ENCODE data around the gene WDR89. TPM values are rescaled to one million over a fixed set of nuclear protein-coding genes. Genes with fewer than 3 reads are reported as not detected.

The WDR89 gene
- total and polyA plus RNA-seq, 4 donors = 7.0 to 17.9 (median 8.7) TPM

DNA sequence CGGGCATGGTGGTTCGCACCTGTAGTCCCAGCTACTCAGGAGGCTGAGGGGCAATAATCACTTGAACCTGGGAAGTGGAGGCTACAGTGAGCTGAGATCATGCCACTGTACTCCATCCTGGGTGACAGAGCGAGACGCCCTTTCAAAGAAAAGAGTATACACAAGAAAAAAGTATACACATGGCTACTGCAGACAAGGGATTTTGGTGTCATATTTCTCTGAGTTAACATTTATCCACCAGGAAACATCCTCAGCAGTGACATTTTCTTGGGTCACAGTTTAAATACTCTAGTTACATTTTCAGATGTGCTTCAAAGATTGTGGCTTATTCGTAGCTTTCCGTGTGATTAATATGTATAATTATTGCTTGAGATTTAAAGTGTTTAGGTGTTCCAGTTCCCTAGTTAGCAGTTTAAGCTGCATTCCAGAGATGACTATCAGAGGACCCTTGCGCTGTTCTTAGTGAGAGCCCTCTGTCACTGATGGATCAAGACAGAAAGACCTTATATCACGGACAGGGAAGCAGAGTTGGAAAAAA lies 93.8 kb downstream of the WDR89 start:
- 70 to 77% methylated on average over 8 of the region's 8 CpGs for WGBS, 2 donors
- H3K27ac ChIP-seq (ENCODE audit: low read depth in 1 of 2, low read length in 1 of 2) = no peak overlapping the region
- no peak for ATAC-seq (ENCODE audit: insufficient read depth, low FRiP score)

More for the DNA sequence above, 93.8 kb downstream of the WDR89 start:
- TF ChIP-seq, protein P1, sequence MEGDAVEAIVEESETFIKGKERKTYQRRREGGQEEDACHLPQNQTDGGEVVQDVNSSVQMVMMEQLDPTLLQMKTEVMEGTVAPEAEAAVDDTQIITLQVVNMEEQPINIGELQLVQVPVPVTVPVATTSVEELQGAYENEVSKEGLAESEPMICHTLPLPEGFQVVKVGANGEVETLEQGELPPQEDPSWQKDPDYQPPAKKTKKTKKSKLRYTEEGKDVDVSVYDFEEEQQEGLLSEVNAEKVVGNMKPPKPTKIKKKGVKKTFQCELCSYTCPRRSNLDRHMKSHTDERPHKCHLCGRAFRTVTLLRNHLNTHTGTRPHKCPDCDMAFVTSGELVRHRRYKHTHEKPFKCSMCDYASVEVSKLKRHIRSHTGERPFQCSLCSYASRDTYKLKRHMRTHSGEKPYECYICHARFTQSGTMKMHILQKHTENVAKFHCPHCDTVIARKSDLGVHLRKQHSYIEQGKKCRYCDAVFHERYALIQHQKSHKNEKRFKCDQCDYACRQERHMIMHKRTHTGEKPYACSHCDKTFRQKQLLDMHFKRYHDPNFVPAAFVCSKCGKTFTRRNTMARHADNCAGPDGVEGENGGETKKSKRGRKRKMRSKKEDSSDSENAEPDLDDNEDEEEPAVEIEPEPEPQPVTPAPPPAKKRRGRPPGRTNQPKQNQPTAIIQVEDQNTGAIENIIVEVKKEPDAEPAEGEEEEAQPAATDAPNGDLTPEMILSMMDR (IDR thresholded peaks at IDR 0.05; ENCODE audit: control extremely low read depth, extremely low read depth) = no peak
- no peak for DNase-seq
- H3K9me3 ChIP-seq (ENCODE audit: control insufficient read depth in 4 of 4, insufficient read depth in 3 of 4, low read length in 3 of 4) = no peaks in the 10 kb centered on the region
- no peaks in the 10 kb centered on the region for H3K4me1 ChIP-seq (ENCODE audit: control insufficient read depth in 5 of 5, insufficient read depth in 5 of 5, low read length in 5 of 5)
- no peaks in the 10 kb centered on the region for H3K36me3 ChIP-seq (ENCODE audit: control insufficient read depth in 4 of 4, insufficient read depth in 4 of 4, low read length in 4 of 4)
- H3K27me3 ChIP-seq (ENCODE audit: control insufficient read depth in 3 of 3, insufficient read depth in 3 of 3, low read length in 2 of 3) = no peaks in the 10 kb centered on the region
- no peak overlapping the region for H3K4me3 ChIP-seq
- no peak overlapping the region for H3K9ac ChIP-seq (ENCODE audit: insufficient read depth in 1 of 2, low read length in 2 of 2)

Small RNAs within 50 kb of the gene (small RNA-seq; reads per million reads assigned to genes)
- not detected for gene RF00012 (ENCODE audit: low replicate concordance)
- not detected for gene RF00019 (ENCODE audit: low replicate concordance)
- not detected for gene RNU6-1162P (ENCODE audit: low replicate concordance)
- gene RNU6-597P (ENCODE audit: low replicate concordance) = not detected

Other genes with a start within 250 kb of the WDR89 start
- gene PPP2R5E, start 98.5 kb downstream of the WDR89 start, total RNA-seq = 10 to 100 TPM; 41.2 to 42.5 TPM
- 10 to 100 TPM in 1 of 2 donors, 1 to 10 TPM in 1; 9.0 to 10.2 TPM for gene PPP2R5E, start 98.5 kb downstream of the WDR89 start, polyA plus RNA-seq
- 10 to 100 TPM; 17.6 to 19.5 TPM for gene SGPP1, start 86.2 kb upstream of the WDR89 start, total RNA-seq
- gene SGPP1, start 86.2 kb upstream of the WDR89 start, polyA plus RNA-seq = 1 to 10 TPM; 7.5 to 8.7 TPM
- gene SYNE2, start 211.1 kb upstream of the WDR89 start, total RNA-seq = 100 to 1,000 TPM in 1 of 2 donors, 10 to 100 TPM in 1; 91.4 to 208 TPM
- 10 to 100 TPM; 26.9 to 44.3 TPM for gene SYNE2, start 211.1 kb upstream of the WDR89 start, polyA plus RNA-seq